Immature natural killer cell (primary cell): ENCODE data around the gene KRTAP10-9. TPM values are rescaled to one million over a fixed set of nuclear protein-coding genes. Genes with fewer than 3 reads are reported as not detected.
"Not testable (repeated sequence)": the region's sequence is repeated elsewhere in the genome, so short reads cannot be mapped to it uniquely, and the experiment has no call there.

Source experiments
- DNase-seq, 3 donors: peaks; one replicate each; pipeline ENCODE4 v3.0.0; 2022; ENCODE audit warnings: mixed read lengths in 1 of 3
- H3K27ac Mint-ChIP-seq, 6 donors: one replicate each; pipeline ENCODE4 v1.8.0; 2020; ENCODE audit warnings: mixed read lengths in 6 of 6, mild to moderate bottlenecking in 5 of 6, inconsistent platforms in 4 of 6, moderate library complexity in 3 of 6
- H3K27me3 Mint-ChIP-seq, 3 donors: one replicate each; pipeline ENCODE4 v1.8.0; 2020 to 2021; ENCODE audit warnings: low read depth in 3 of 3, mild to moderate bottlenecking in 3 of 3, mixed read lengths in 3 of 3, moderate library complexity in 3 of 3, inconsistent platforms in 1 of 3
- H3K36me3 Mint-ChIP-seq, 3 donors: one replicate each; pipeline ENCODE4 v1.8.0; 2020; ENCODE audit warnings: mixed read lengths in 3 of 3, inconsistent platforms in 2 of 3, mild to moderate bottlenecking in 2 of 3
- H3K4me1 Mint-ChIP-seq, 2 donors: one replicate each; pipeline ENCODE4 v1.8.0; 2020; ENCODE audit warnings: inconsistent platforms in 2 of 2, mild to moderate bottlenecking in 2 of 2, mixed read lengths in 2 of 2, moderate library complexity in 1 of 2
- H3K4me3 Mint-ChIP-seq, 5 donors: one replicate each; pipeline ENCODE4 v1.8.0; 2020; ENCODE audit warnings: mild to moderate bottlenecking in 5 of 5, mixed read lengths in 5 of 5, inconsistent platforms in 3 of 5, moderate library complexity in 3 of 5
- H3K9me3 Mint-ChIP-seq, 6 donors: one replicate each; pipeline ENCODE4 v1.8.0; 2020; ENCODE audit warnings: mild to moderate bottlenecking in 6 of 6, mixed read lengths in 6 of 6, inconsistent platforms in 4 of 6, moderate library complexity in 3 of 6
- polyA plus RNA-seq, 3 donors: library from polyadenylated mRNA; unstranded; fragments of 300-500 nt; fragmentation: Illumina TruSeq; gene quantifications; one replicate each; pipeline ENCODE4 v1.2.3, GENCODE V29; 2021

The KRTAP10-9 gene
- polyA plus RNA-seq, 3 donors from 2014 or later, result not detected

DNA sequence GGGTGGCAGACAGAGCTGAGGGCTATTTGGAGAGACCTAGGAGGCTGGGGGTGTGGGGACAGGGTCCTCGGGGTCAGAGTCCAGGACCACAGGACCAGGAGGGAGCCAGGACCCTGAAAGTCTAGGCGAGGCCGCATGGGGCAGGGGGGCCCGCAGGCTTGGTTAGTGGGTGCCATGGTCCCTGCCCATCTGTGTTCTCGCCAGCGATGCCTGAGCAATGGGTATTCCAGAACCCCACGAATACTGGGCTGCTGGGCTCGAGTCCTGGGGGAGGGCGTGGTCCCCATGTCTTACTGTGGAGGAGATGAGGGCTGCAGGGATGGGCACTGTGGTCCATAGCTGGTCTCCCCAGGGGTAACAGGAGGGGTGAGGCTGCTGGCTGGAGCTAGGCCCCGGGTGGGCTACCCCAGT, 36.6 kb upstream of the KRTAP10-9 start:
- no peaks in the 10 kb centered on the region for H3K9me3 Mint-ChIP-seq
- no peak for DNase-seq
- H3K4me3 Mint-ChIP-seq, result no peak overlapping the region
- peaks cover 2 to 14% (median 12%) of the 10 kb centered on the region in 3 donors for H3K27me3 Mint-ChIP-seq
- no peak overlapping the region for H3K27ac Mint-ChIP-seq
- H3K36me3 Mint-ChIP-seq, result no peaks in the 10 kb centered on the region
- H3K4me1 Mint-ChIP-seq, result no peaks in the 10 kb centered on the region

GRCh38 chr21:44590897-44591800, 35.7 kb upstream of the KRTAP10-9 start:
- H3K4me1 Mint-ChIP-seq, H3K27me3 Mint-ChIP-seq, H3K27ac Mint-ChIP-seq, H3K4me3 Mint-ChIP-seq, DNase-seq, H3K9me3 Mint-ChIP-seq, H3K36me3 Mint-ChIP-seq: not testable (repeated sequence)

DNA sequence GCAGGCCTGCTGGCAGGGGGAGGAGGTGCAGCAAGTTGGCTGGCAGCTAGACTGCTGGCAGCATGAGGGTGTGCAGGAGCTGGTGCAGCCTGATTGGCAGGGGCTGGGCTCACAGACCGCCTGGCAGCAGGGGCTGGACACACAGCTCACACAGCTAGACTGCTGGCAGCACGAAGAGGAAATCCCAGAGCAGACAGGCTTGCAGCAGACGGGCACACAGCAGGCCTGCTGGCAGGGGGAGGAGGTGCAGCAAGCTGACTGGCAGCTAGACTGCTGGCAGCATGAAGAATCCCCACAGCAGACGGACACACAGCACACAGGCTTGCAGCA, 35.1 kb upstream of the KRTAP10-9 start:
- not testable (repeated sequence) for H3K4me3 Mint-ChIP-seq, DNase-seq, H3K27ac Mint-ChIP-seq, H3K27me3 Mint-ChIP-seq, H3K9me3 Mint-ChIP-seq, H3K4me1 Mint-ChIP-seq, H3K36me3 Mint-ChIP-seq

- Mint-ChIP-seq H3K9me3 (no peaks in the 10 kb centered on the region), H3K4me1 (no peaks in the 10 kb centered on the region), H3K36me3 (no peaks in the 10 kb centered on the region), H3K27ac (no peak within 1 kb of the TSS), H3K4me3 (no peak within 1 kb of the TSS), H3K27me3 (peaks cover 0 to 5% (median 0%) of the 10 kb centered on the region in 3 donors)
- no peak for DNase-seq
Measured at GRCh38 chr21:44592446-44593311, 34.2 kb upstream of the KRTAP10-9 start, which contains the start of gene KRTAP10-6. Gene KRTAP10-6 (minus strand): TSS chr21:44592505. CDS start chr21:44592484, 21 bp downstream.

DNA sequence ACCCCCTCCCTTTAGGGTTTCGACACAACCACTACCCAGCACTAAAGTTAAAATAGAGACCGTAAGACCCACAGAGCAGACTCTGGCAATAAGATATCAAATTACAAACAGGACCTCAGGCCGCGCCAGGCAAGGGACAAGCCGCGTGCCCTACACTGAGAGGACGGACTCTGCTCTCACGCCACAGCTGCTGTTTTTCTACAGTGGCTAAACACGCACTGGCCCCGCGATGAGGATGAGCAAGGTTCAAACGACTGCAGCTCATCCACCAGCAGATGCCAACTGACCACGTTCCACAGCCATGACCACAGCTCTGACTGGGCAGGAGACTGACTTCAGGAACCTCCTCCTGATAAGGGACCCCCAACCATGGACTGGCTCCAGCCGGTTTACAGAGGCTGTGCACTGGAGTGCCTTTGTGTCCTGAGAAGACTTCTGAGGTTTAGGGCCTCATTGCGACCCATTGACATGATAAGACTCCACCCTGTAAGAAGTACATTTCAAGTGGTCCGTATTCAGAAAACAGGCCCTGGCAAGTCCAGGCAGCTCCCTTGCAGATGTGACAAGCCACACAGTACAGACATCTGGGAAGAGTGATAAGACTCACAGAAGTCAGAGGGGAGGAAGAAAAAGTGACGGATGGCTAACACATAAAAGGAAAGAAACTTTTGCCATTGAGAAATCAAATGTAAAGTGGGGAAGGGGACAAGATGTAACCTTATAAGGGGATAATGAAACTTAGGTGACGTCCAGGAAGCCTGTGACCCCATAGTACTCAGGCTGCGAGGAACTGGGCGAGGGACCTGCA, 33.1 kb upstream of the KRTAP10-9 start:
- peaks cover 0 to 5% (median under 1%) of the 10 kb centered on the region in 6 donors for H3K9me3 Mint-ChIP-seq
- peaks cover 0 to 5% (median 2%) of the 10 kb centered on the region in 3 donors for H3K27me3 Mint-ChIP-seq
- H3K4me1 Mint-ChIP-seq, result no peaks in the 10 kb centered on the region
- H3K27ac Mint-ChIP-seq, result no peak overlapping the region
- DNase-seq, result no peak
- H3K4me3 Mint-ChIP-seq, result no peak overlapping the region
- H3K36me3 Mint-ChIP-seq, result peaks cover 0 to 6% (median 0%) of the 10 kb centered on the region in 3 donors

GRCh38 chr21:44594406-44594916, 32.4 kb upstream of the KRTAP10-9 start:
- Mint-ChIP-seq H3K27me3 (peaks cover 0 to 4% (median 3%) of the 10 kb centered on the region in 3 donors), H3K4me3 (no peak overlapping the region), H3K4me1 (no peaks in the 10 kb centered on the region), H3K9me3 (peaks cover 0 to 7% (median under 1%) of the 10 kb centered on the region in 6 donors), H3K27ac (no peak overlapping the region), H3K36me3 (peaks cover 0 to 6% (median 0%) of the 10 kb centered on the region in 3 donors)
- no peak for DNase-seq

DNA sequence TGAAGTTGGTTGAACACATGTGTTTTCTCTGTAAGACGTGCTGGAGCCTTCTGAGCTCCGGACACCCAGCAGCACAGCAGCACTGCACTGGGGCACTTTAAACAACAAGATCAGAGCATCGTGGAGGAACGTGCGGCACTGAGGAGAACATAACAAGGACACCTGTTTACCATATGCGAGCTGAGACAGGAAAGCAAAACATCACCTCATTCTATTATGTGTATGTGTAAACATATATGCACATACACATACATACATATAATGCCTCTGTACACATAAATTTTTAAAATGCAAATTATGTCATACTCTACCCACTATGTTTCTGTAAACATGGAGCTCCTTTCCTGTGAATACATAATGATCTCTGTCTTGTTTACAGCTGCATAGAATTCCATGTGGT, 31.4 kb upstream of the KRTAP10-9 start:
- Mint-ChIP-seq H3K27me3 (peaks cover 0 to 4% (median 3%) of the 10 kb centered on the region in 3 donors), H3K4me1 (no peaks in the 10 kb centered on the region), H3K9me3 (peaks cover 0 to 7% (median under 1%) of the 10 kb centered on the region in 6 donors), H3K27ac (no peak overlapping the region), H3K36me3 (peaks cover 0 to 6% (median 0%) of the 10 kb centered on the region in 3 donors), H3K4me3 (no peak overlapping the region)
- DNase-seq, result no peak

- Mint-ChIP-seq H3K27ac (no peak overlapping the region), H3K27me3 (peaks cover 0 to 6% (median 3%) of the 10 kb centered on the region in 3 donors), H3K9me3 (peaks cover 0 to 7% (median under 1%) of the 10 kb centered on the region in 6 donors), H3K4me1 (no peaks in the 10 kb centered on the region), H3K4me3 (no peak overlapping the region), H3K36me3 (peaks cover 0 to 6% (median 0%) of the 10 kb centered on the region in 3 donors)
- DNase-seq, result no peak
Measured at GRCh38 chr21:44596068-44596725, 30.7 kb upstream of the KRTAP10-9 start.

- Mint-ChIP-seq H3K27me3 (peaks cover 0 to 6% (median 3%) of the 10 kb centered on the region in 3 donors), H3K4me1 (no peaks in the 10 kb centered on the region), H3K27ac (no peak overlapping the region), H3K4me3 (no peak overlapping the region), H3K36me3 (peaks cover 0 to 6% (median 0%) of the 10 kb centered on the region in 3 donors), H3K9me3 (peaks cover 0 to 7% (median under 1%) of the 10 kb centered on the region in 6 donors)
- no peak for DNase-seq
Measured at GRCh38 chr21:44598061-44598460, 28.8 kb upstream of the KRTAP10-9 start.

DNA sequence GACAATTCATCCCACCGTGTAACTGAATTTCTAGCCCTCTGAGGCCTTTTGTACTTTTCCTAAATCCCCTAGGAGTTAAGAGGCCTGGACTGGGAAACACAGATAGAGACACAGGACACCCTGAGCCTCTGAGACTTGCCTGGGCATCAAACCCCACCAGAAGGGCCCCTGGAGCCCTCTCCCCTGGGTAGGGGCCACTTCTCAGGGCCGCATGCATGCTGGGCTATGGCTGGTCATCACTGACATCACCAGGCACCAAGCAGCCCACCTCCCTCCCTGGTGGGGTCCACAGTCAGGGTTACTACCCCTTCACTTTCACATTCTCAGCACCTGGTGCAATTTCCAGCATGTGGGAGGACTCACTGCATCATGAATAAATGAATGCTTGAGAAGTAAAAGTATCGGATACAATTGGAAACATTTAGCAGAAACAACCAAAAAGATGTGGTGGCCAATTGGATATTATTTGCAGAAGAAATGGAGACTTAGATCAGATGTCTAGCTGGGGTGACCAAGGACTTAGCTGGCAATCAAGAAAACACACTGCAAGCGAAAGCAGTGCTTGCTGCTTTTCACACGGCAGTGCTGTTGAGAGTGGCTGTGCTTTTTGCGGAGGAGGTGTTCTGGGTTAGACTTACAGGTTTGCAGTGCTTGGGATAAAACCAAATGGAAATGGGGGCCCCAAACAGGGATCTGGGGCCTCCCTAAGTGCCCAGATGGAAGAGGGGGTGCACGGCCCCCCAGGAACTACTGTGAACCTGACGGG, 27.4 kb upstream of the KRTAP10-9 start:
- Mint-ChIP-seq H3K36me3 (peaks cover 0 to 6% (median 0%) of the 10 kb centered on the region in 3 donors), H3K27ac (no peak overlapping the region), H3K4me1 (no peaks in the 10 kb centered on the region), H3K9me3 (peaks cover 0 to 7% (median under 1%) of the 10 kb centered on the region in 6 donors), H3K4me3 (no peak overlapping the region), H3K27me3 (peaks cover 0 to 6% (median 4%) of the 10 kb centered on the region in 3 donors)
- no peak for DNase-seq

- not testable (repeated sequence) for H3K36me3 Mint-ChIP-seq, H3K27ac Mint-ChIP-seq
Measured at GRCh38 chr21:44600118-44600978, 26.5 kb upstream of the KRTAP10-9 start, which contains the start of gene KRTAP10-7. Gene KRTAP10-7 (plus strand): TSS chr21:44600597. CDS start chr21:44600622, 25 bp downstream.

More at GRCh38 chr21:44600118-44600978, 26.5 kb upstream of the KRTAP10-9 start, which contains the start of gene KRTAP10-7:
- H3K27me3 Mint-ChIP-seq, result peaks cover 0 to 14% (median 4%) of the 10 kb centered on the region in 3 donors
- not testable (repeated sequence) for H3K4me3 Mint-ChIP-seq, H3K4me1 Mint-ChIP-seq, H3K9me3 Mint-ChIP-seq, DNase-seq
